ENCODE measurements around the gene BSCL2.

BSCL2 gene

DNA sequence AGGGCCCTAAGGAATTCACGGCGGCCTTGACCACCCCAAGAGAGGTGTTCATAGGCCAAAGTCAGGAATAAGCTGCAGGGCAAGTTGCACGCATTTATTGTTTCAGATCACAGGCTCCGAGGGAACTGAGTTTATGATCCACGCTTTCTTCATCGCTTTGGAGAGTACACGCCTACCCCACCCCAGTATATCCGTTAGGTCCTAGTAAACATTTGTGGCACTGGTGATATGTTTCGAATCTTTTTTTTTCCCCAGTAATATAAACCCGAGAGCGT is 61.6 kb downstream of the BSCL2 start:
- H2AFZ ChIP-seq (ENCODE audit: low read length) = no peak overlapping the region
- H4K20me1 ChIP-seq (ENCODE audit: insufficient read depth, low read length, poor library complexity, severe bottlenecking) = peaks cover 23% of the 10 kb centered on the region
- peak overlapping the region; percentile 63 for H3K4me2 ChIP-seq (ENCODE audit: low read depth, low read length, poor library complexity, severe bottlenecking)
- peak overlapping the region; percentile 94 for H3K9ac ChIP-seq (ENCODE audit: low read depth, low read length, poor library complexity, severe bottlenecking)
- H3K9me2 ChIP-seq (replicated peaks; ENCODE audit: low read depth, low read length) = no peaks in the 10 kb centered on the region
- TF ChIP-seq, protein P1, sequence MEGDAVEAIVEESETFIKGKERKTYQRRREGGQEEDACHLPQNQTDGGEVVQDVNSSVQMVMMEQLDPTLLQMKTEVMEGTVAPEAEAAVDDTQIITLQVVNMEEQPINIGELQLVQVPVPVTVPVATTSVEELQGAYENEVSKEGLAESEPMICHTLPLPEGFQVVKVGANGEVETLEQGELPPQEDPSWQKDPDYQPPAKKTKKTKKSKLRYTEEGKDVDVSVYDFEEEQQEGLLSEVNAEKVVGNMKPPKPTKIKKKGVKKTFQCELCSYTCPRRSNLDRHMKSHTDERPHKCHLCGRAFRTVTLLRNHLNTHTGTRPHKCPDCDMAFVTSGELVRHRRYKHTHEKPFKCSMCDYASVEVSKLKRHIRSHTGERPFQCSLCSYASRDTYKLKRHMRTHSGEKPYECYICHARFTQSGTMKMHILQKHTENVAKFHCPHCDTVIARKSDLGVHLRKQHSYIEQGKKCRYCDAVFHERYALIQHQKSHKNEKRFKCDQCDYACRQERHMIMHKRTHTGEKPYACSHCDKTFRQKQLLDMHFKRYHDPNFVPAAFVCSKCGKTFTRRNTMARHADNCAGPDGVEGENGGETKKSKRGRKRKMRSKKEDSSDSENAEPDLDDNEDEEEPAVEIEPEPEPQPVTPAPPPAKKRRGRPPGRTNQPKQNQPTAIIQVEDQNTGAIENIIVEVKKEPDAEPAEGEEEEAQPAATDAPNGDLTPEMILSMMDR (conservative IDR thresholded peaks at IDR 0.05; ENCODE audit: low read length) = no peak
- no peak for TF ChIP-seq EZH2phosphoT487 (IDR thresholded peaks at IDR 0.05; ENCODE audit: borderline replicate concordance)
- no peaks in the 10 kb centered on the region for H3F3A ChIP-seq (ENCODE audit: low read depth)
- peaks cover 4% of the 10 kb centered on the region; the same call in 1 of the 2 replicates for H3K36me3 ChIP-seq (ENCODE audit: insufficient read depth, low read length)
- no peaks in the 10 kb centered on the region for H3K9me3 ChIP-seq (ENCODE audit: insufficient read depth, low read depth, low read length)
- peaks cover 57% of the 10 kb centered on the region for H3K79me2 ChIP-seq (ENCODE audit: insufficient read depth, low read length)
- H3K4me3 ChIP-seq (ENCODE audit: low read length, poor library complexity, severe bottlenecking) = peak overlapping the region; percentile 86
- peaks cover 20% of the 10 kb centered on the region for H3K4me1 ChIP-seq (ENCODE audit: insufficient read depth, low read length, poor library complexity, severe bottlenecking)
- H3K27me3 ChIP-seq (ENCODE audit: insufficient read depth, low read length, poor library complexity, severe bottlenecking) = no peaks in the 10 kb centered on the region

DNA sequence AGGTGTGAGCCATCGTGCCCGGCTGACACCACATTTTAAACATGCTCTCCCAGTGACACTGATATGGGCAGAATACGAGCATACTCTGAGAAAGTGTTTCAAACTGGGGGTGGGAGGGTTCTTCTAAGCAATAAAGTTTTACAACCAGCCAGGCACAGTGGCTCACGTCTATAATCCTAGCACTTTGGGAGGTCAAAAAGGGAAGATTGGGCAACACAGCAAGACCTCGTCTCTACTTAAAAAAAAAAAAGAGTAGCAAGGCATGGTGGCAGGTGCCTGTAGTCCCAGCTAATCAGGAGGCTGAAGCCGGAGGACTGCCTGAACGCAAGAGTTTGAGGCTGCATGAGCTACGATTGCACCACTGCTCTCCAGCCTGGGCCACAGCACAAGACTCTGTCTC is 63.0 kb downstream of the BSCL2 start:
- no peak for TF ChIP-seq EZH2phosphoT487 (IDR thresholded peaks at IDR 0.05; ENCODE audit: borderline replicate concordance)
- TF ChIP-seq, protein P1 (conservative IDR thresholded peaks at IDR 0.05; ENCODE audit: low read length) = no peak
- Histone ChIP-seq H3K4me3 (ENCODE audit: low read length, poor library complexity, severe bottlenecking) (peak overlapping the region; percentile 86), H3K4me2 (ENCODE audit: low read depth, low read length, poor library complexity, severe bottlenecking) (peak overlapping the region; percentile 63), H2AFZ (ENCODE audit: low read length) (no peak overlapping the region), H3K9ac (ENCODE audit: low read depth, low read length, poor library complexity, severe bottlenecking) (peak overlapping the region; percentile 94), H4K20me1 (ENCODE audit: insufficient read depth, low read length, poor library complexity, severe bottlenecking) (peaks cover 27% of the 10 kb centered on the region), H3F3A (ENCODE audit: low read depth) (no peaks in the 10 kb centered on the region), H3K79me2 (ENCODE audit: insufficient read depth, low read length) (peaks cover 62% of the 10 kb centered on the region), H3K27me3 (ENCODE audit: insufficient read depth, low read length, poor library complexity, severe bottlenecking) (no peaks in the 10 kb centered on the region), H3K36me3 (ENCODE audit: insufficient read depth, low read length) (peaks cover 4% of the 10 kb centered on the region; the same call in 1 of the 2 replicates), H3K9me2 (replicated peaks; ENCODE audit: low read depth, low read length) (no peaks in the 10 kb centered on the region), H3K4me1 (ENCODE audit: insufficient read depth, low read length, poor library complexity, severe bottlenecking) (peaks cover 24% of the 10 kb centered on the region), H3K9me3 (ENCODE audit: insufficient read depth, low read depth, low read length) (no peaks in the 10 kb centered on the region)
